ENCODE results near the gene GTPBP6. TPM values are rescaled to one million over a fixed set of nuclear protein-coding genes. Genes with fewer than 3 reads are reported as not detected.
A peak's percentile ranks its signal among the peaks of the same experiment; 100 is the strongest.

Gene GTPBP6
- total and polyA plus RNA-seq, 2 donors (not counting 3 experiments of a cell fraction or from before 2014, with no cell fraction given): 39.1 to 63.5 TPM

- CTCF ChIA-PET: no interaction called here
- Histone ChIP-seq H2AFZ (ENCODE audit: low read depth, low read length) (peak overlapping the region; percentile 66), H3K9me1 (replicated peaks; ENCODE audit: control insufficient read depth, extremely low read depth, insufficient read depth, low read length) (no peaks in the 10 kb centered on the region), H3K36me3 (ENCODE audit: control insufficient read depth in 2 of 2, extremely low read depth in 1 of 2, insufficient read depth in 2 of 2, low read length in 2 of 2) (peaks cover 4 to 5% of the 10 kb centered on the region in 2 experiments), H3K27me3 (ENCODE audit: control insufficient read depth in 2 of 2, insufficient read depth in 2 of 2, low read length in 2 of 2) (no peaks in the 10 kb centered on the region), H3K4me1 (ENCODE audit: control insufficient read depth, extremely low read depth, insufficient read depth, low read length) (peaks cover 5% of the 10 kb centered on the region), H3K79me2 (ENCODE audit: control insufficient read depth, insufficient read depth, low read length) (peaks cover 19% of the 10 kb centered on the region), H3K9ac (replicated peaks; ENCODE audit: extremely low read depth, insufficient read depth, low read length) (peak overlapping the region; percentile 16), H3K4me3 (replicated peaks in 1 of 3; ENCODE audit: insufficient read depth in 1 of 3, low read depth in 1 of 3, low read length in 3 of 3) (peak overlapping the region; percentile 43 to 84 (median 80)), H3K27ac (ENCODE audit: insufficient read depth, low read depth, low read length) (peak overlapping the region; percentile 23), H4K20me1 (replicated peaks; ENCODE audit: control insufficient read depth, extremely low read depth, insufficient read depth, low read length) (no peaks in the 10 kb centered on the region), H3K4me2 (ENCODE audit: insufficient read depth, low read length) (peak overlapping the region; percentile 58), H3K9me3 (replicated peaks; ENCODE audit: control insufficient read depth, insufficient read depth, low read length) (no peaks in the 10 kb centered on the region)
- DNase-seq (ENCODE audit: low read depth, low spot score) (no peak), FAIRE-seq (no peak)
- TF ChIP-seq POLR2A (IDR thresholded peaks at IDR 0.05; ENCODE audit: low read depth, low read length) (no peak), GATA2 (IDR thresholded peaks at IDR 0.05; ENCODE audit: insufficient read depth, insufficient read length, low read depth, low read length) (no peak), FOS (IDR thresholded peaks at IDR 0.05; ENCODE audit: borderline replicate concordance, insufficient read depth, low read length) (no peak), EZH2 (IDR thresholded peaks at IDR 0.05; ENCODE audit: borderline replicate concordance, low read depth, low read length, severe bottlenecking) (no peak), JUN (IDR thresholded peaks at IDR 0.05; ENCODE audit: borderline replicate concordance, insufficient read depth, insufficient read length, low read depth) (no peak), POLR2AphosphoS5 (IDR thresholded peaks at IDR 0.05; ENCODE audit: insufficient read depth, low read depth, low read length) (no peak), MAX (IDR thresholded peaks at IDR 0.05; ENCODE audit: insufficient read depth, insufficient read length) (no peak), MYC (IDR thresholded peaks at IDR 0.05; ENCODE audit: low read depth, low read length) (no peak)
- TF ChIP-seq, protein P1, sequence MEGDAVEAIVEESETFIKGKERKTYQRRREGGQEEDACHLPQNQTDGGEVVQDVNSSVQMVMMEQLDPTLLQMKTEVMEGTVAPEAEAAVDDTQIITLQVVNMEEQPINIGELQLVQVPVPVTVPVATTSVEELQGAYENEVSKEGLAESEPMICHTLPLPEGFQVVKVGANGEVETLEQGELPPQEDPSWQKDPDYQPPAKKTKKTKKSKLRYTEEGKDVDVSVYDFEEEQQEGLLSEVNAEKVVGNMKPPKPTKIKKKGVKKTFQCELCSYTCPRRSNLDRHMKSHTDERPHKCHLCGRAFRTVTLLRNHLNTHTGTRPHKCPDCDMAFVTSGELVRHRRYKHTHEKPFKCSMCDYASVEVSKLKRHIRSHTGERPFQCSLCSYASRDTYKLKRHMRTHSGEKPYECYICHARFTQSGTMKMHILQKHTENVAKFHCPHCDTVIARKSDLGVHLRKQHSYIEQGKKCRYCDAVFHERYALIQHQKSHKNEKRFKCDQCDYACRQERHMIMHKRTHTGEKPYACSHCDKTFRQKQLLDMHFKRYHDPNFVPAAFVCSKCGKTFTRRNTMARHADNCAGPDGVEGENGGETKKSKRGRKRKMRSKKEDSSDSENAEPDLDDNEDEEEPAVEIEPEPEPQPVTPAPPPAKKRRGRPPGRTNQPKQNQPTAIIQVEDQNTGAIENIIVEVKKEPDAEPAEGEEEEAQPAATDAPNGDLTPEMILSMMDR (IDR thresholded peaks at IDR 0.05; ENCODE audit: extremely low read depth in 1 of 2, insufficient read depth in 1 of 2, low read depth in 1 of 2, low read length in 2 of 2): no peak
- no TSS peak for BruUV-seq (replicated peaks)
- intact Hi-C loops (cut with micrococcal nuclease): loop anchor here (1.0 kb wide), 3 partner anchors 34 to 70 kb away; no protein-coding TSS in a partner anchor
- dilution Hi-C loops (cut with MboI; ENCODE audit: extremely low pct_ligation_motif_present, low sequenced_read_pairs): no loop called here
- POLR2A ChIA-PET: no interaction called here
Measured at GRCh38 chrX:317424-318067, 1.1 kb downstream of the GTPBP6 start.
